ENCODE data around the gene TIGD1.

DNA sequence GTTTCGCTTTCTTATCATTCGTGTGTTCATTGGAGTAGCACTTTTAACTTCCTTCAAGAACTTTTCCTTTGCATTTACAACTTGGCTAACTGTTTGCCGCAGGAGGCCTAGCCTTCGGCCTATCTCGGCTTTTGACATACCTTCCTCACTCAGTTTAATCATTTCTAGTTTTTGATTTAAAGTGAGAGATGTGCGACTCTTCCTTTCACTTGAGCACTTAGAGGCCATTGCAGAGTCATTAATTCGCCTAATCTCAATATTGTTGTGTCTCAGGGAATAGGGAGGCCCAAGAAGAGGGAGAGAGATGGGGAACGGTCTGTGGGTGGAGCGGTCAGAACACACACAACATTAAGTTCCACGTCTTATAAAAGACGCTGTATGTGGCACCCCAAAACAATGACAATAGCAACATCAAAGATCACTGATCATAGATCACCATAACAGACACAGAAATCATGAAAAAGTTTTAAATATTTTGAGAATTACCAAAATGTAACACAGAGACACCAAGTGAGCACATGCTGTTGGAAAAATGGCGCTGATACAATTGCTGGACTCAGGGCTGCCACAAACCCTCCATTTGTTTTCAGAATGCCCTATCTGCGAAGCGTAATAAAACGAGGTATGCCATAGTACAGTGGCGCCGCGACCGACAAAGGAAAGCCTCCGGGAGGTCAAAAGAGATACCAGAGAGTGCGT, 553 bp downstream of the TIGD1 start:
- TF ChIP-seq, protein P1, sequence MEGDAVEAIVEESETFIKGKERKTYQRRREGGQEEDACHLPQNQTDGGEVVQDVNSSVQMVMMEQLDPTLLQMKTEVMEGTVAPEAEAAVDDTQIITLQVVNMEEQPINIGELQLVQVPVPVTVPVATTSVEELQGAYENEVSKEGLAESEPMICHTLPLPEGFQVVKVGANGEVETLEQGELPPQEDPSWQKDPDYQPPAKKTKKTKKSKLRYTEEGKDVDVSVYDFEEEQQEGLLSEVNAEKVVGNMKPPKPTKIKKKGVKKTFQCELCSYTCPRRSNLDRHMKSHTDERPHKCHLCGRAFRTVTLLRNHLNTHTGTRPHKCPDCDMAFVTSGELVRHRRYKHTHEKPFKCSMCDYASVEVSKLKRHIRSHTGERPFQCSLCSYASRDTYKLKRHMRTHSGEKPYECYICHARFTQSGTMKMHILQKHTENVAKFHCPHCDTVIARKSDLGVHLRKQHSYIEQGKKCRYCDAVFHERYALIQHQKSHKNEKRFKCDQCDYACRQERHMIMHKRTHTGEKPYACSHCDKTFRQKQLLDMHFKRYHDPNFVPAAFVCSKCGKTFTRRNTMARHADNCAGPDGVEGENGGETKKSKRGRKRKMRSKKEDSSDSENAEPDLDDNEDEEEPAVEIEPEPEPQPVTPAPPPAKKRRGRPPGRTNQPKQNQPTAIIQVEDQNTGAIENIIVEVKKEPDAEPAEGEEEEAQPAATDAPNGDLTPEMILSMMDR (IDR thresholded peaks at IDR 0.05), result no peak
- TF ChIP-seq POLR2A (IDR thresholded peaks at IDR 0.05), result no peak
